GM12872 (cell line): ENCODE data around the gene SLC35G3.

ENCODE experiments used
- TF ChIP-seq, protein P1 (sequence below): IDR thresholded peaks from 3 replicates; pipeline ENCODE4 v1.5.1; 2011; ENCODE audit warnings: low read depth, mild to moderate bottlenecking, low read length, moderate library complexity; ENCODE audit not compliant: insufficient read depth

The SLC35G3 gene

DNA sequence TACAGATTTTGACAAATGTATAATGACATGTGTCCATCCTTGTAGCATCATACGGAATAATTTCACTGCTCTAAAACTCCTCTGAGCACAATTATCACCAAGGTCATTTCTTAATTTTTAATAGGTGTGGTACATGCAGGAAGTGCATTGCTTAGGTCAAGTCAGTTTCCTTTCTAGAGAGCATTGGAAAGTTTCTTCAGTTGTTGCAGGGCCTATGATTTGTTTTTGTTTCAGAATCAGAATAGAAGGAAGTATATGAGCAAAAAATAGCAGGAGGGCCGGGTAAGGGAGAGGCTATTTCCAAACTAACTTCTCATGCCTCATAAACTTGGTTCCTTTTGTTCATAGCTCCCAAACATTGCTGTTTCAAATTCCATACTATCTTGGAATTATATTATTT, 24.7 kb upstream of the SLC35G3 start:
- TF ChIP-seq, protein P1, sequence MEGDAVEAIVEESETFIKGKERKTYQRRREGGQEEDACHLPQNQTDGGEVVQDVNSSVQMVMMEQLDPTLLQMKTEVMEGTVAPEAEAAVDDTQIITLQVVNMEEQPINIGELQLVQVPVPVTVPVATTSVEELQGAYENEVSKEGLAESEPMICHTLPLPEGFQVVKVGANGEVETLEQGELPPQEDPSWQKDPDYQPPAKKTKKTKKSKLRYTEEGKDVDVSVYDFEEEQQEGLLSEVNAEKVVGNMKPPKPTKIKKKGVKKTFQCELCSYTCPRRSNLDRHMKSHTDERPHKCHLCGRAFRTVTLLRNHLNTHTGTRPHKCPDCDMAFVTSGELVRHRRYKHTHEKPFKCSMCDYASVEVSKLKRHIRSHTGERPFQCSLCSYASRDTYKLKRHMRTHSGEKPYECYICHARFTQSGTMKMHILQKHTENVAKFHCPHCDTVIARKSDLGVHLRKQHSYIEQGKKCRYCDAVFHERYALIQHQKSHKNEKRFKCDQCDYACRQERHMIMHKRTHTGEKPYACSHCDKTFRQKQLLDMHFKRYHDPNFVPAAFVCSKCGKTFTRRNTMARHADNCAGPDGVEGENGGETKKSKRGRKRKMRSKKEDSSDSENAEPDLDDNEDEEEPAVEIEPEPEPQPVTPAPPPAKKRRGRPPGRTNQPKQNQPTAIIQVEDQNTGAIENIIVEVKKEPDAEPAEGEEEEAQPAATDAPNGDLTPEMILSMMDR: no peak

DNA sequence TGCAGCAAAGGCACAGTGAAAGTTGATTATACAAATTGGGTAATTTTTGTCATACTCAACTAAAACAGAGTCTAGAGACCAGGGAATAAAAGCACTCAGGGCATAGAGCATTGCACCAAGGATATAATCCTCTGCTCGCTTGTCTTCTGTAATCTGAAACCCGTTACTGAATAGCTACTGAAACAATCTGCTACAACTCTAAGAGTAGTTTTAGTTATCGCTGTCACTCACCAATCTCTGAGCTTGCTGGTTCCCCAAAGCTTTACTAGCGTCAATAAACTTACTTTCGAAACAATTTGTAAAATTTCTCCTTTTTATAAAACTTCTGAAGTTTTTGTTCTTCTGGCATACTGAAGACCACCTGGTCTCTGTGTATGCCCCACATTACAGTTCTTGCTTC, 22.9 kb upstream of the SLC35G3 start:
- TF ChIP-seq, protein P1: no peak

GRCh38 chr17:35214631-35215273, 20.6 kb upstream of the SLC35G3 start:
- TF ChIP-seq, protein P1: no peak

DNA sequence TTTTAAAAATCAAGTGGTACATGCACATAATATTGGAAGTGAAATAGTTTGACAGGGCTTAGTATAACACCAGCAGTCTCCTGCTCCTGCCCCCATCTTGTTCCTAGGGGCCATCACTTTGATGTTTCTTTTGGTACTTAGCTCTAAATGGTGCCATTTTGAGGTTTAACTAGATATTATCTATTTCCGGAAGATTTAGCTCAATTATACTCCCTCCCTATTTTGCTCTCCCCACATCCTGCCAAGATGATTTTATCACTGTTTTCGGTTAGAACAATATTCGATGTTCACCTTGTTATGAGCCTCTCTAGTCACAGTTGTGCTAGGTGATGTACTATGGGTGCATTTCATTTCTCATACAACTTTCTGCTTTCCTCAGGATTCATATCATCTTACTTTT, 20.0 kb upstream of the SLC35G3 start:
- TF ChIP-seq, protein P1: no peak

DNA sequence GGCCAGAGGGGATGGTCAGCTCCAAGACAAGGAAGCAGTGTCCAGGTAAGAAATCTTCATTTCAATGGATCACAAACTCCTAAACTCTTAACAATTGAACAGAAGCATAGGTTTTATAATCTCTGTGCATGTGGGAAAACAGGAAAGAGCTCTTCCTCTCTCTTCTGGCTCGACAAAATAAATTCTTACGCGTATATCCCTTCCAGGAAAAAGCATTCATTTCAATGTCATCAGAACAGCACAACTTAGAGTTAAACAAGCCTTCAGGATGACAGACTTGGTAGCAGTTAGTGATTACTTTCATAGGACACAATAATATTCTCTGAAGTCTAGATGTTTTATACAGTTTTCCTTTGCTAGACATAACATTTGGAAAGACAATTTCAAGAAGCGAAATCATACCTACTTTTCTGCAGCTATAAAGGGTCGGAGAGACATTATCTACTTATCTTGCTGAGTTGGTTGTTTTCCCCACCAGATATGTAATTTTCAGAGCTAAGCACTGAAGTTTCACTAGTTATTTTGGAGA, 19.3 kb upstream of the SLC35G3 start:
- TF ChIP-seq, protein P1: no peak

GRCh38 chr17:35212668-35213067, 18.5 kb upstream of the SLC35G3 start:
- TF ChIP-seq, protein P1: no peak

DNA sequence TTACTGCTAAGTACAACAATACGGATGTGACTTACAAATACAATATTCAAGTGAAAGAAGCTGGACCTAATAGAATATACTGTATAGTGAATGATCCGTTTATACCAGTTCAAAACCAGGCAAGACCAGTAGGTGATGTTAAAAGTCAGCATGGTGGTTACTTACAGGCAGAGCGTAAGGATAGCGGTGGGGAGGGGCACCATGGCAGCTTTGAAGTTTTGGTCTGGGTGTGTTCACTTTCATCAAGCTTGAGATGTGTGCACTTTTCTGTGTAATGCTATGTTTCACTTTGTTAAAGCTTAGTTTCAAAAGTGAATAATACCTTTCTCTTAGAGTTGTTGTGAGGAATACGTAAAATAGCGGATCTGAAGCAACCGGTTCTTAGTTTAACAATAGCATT, 16.5 kb upstream of the SLC35G3 start:
- TF ChIP-seq, protein P1: no peak

DNA sequence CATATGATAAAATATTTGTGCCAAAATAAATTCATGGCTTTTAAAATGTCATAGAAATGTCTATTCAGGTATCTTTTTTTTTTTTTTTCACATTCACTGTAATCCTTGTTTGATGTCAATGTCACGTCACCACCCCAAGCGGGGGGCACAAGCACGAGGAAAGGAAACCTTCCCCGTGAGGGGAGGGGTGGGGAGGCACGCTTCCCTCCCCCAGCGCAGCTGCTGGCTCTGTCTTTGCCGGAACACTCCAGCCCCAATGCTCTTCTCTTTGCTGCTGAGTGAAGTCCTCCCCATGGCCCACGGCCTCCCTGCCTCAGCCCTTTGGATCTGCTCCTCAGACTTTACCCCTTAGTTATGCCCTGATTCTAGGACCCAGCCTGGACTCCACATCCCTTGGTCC, 1.5 kb downstream of the SLC35G3 start:
- TF ChIP-seq, protein P1: no peak
